HL-60 (cell line): ENCODE data around the gene TPCN1.
"Not testable (repeated sequence)": the region's sequence is repeated elsewhere in the genome, so short reads cannot be mapped to it uniquely, and the experiment has no call there.

ENCODE experiments used
- DNase-seq, 2 experiments: peaks; one replicate each; pipeline ENCODE4 v3.0.0-alpha.2; 2010 to 2020; ENCODE audit warnings: low read depth in 1 of 2, low spot score in 1 of 2
- H3K27ac ChIP-seq: fragments of 250-450 bp; sonication (Bioruptor Pico); replicated peaks from 2 replicates; pipeline ENCODE4 v1.5.1; 2020; ENCODE audit warnings: mild to moderate bottlenecking, moderate library complexity
- H3K27me3 ChIP-seq: fragments of 250-450 bp; sonication (Bioruptor Pico); 2 replicates; pipeline ENCODE4 v1.5.1; 2021; ENCODE audit warnings: mild to moderate bottlenecking, moderate library complexity; ENCODE audit not compliant: insufficient read depth, poor library complexity, severe bottlenecking
- H3K4me3 ChIP-seq: replicated peaks from 2 replicates; pipeline ENCODE4 v1.5.1; 2011; ENCODE audit warnings: mild to moderate bottlenecking, control low read depth, low read length; ENCODE audit not compliant: insufficient read depth
- CTCF ChIP-seq: IDR thresholded peaks from one replicate; pipeline ENCODE4 v1.5.1; 2011; ENCODE audit warnings: low read length, control low read depth, inconsistent platforms; ENCODE audit not compliant: insufficient read depth
- GABPA ChIP-seq: IDR thresholded peaks from 2 replicates; pipeline ENCODE4 v1.6.1; 2012; ENCODE audit warnings: low read depth
- POLR2AphosphoS5 ChIP-seq: IDR thresholded peaks from 2 replicates; pipeline ENCODE4 v1.6.1; 2012; ENCODE audit warnings: low read depth
- REST ChIP-seq: IDR thresholded peaks from 2 replicates; pipeline ENCODE4 v1.6.1; 2012; ENCODE audit warnings: low read depth; ENCODE audit not compliant: insufficient replicate concordance
- SPI1 ChIP-seq: IDR thresholded peaks from 2 replicates; pipeline ENCODE4 v1.6.1; 2012; ENCODE audit warnings: low read depth, mild to moderate bottlenecking, borderline replicate concordance

The TPCN1 gene

DNA sequence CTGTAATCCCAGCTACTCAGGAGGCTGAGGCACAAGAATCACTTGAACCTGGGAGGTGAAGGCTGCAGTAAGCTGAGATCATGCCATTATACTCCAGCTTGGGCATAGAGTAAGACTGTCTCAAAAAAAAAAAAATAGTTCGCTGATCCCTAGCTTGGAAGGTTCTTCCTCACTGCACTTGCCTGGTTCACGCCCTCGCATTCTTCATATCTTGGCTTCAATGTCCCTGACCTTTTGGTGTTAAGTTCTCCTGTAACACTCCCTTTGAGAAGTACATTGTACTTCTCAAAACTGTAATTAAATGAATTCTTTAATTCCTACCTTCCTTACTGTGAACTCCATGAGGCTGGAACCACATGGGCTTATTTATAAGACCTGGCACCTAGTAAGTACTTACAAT, 16.5 kb upstream of the TPCN1 start:
- TF ChIP-seq GABPA (no peak), POLR2AphosphoS5 (no peak), REST (no peak), CTCF (no peak), SPI1 (no peak)
- no peak overlapping the region for H3K4me3 ChIP-seq
- DNase-seq, result no peak
- peak overlapping the region; percentile 54 for H3K27ac ChIP-seq
- no peaks in the 10 kb centered on the region for H3K27me3 ChIP-seq

DNA sequence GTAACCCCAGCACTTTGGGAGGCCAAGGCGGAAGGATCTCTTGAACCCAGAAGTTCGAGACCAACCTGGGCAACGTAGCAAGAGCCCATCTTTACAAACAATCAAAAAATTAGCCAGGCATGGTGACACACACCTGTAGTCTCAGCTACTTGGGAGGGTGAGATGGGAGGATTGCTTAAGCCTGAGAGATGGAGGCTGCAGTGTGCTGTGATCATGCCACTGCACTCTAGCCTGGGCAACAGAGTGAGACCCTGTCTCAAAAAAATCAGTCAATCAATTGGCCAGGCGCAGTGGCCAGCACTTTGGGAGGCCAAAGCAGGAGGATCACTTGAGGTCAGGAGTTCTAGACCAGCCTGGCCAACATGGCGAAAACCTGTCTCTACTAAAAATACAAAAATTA, 14.5 kb upstream of the TPCN1 start:
- H3K4me3 ChIP-seq, H3K27me3 ChIP-seq, DNase-seq: not testable (repeated sequence)
- H3K27ac ChIP-seq, result peak overlapping the region; percentile 80; the same call in 1 of the 2 replicates

- TF ChIP-seq GABPA (no peak), SPI1 (no peak), CTCF (no peak), POLR2AphosphoS5 (no peak), REST (no peak)
- Histone ChIP-seq H3K27ac (peak overlapping the region; percentile 80), H3K27me3 (no peaks in the 10 kb centered on the region), H3K4me3 (no peak overlapping the region)
- DNase-seq, result peak in 1 of 2 experiments; percentile 63
Observed at GRCh38 chr12:113207613-113208040, 13.6 kb upstream of the TPCN1 start.

GRCh38 chr12:113208041-113208934, 13.0 kb upstream of the TPCN1 start:
- peak; percentile 91 to 99 for DNase-seq
- Histone ChIP-seq H3K27me3 (no peaks in the 10 kb centered on the region), H3K4me3 (no peak overlapping the region), H3K27ac (peak overlapping the region; percentile 80)
- TF ChIP-seq REST (peak; percentile 7), CTCF (no peak), SPI1 (peak; percentile 67; the same call in 1 of the 2 replicates), GABPA (peak; percentile 22; the same call in 1 of the 2 replicates), POLR2AphosphoS5 (peak; percentile 95)
